HepG2 (cell line): ENCODE data around the gene ANKRD10. TPM values are rescaled to one million over a fixed set of nuclear protein-coding genes. Genes with fewer than 3 reads are reported as not detected.

Experiments
- ATAC-seq: fragments of 200-7000 bp; cut with Tn5 transposase; 3 replicates; pipeline ENCODE4 v1.9.1; 2020; ENCODE audit warnings: mild to moderate bottlenecking, moderate library complexity
- BruUV-seq: library from RNA; stranded (reverse); fragments of 400-500 nt; replicated peaks from 2 replicates; lab custom pipeline; 2021; lab: Mats Ljungman, UMichigan
- CTCF ChIA-PET: fragments of 300-600 bp; formaldehyde crosslinking; extraction: SDS; loops from one replicate; lab custom pipeline; 2021; ENCODE audit warnings: low total read pairs, inconsistent platforms, low intra/inter-chr PET ratio; lab: Yijun Ruan, JAX
- POLR2A ChIA-PET: fragments of 350-600 bp; sonication (Branson Sonifier 250); formaldehyde crosslinking; loops from one replicate; lab custom pipeline; 2020; ENCODE audit warnings: antibody characterized with exemption, inconsistent platforms; lab: Yijun Ruan, JAX
- DNase-seq: peaks from one replicate; pipeline ENCODE4 v3.0.0-alpha.2; 2015; ENCODE audit warnings: low spot score
- FAIRE-seq: peaks from 3 replicates; lab custom pipeline; 2011; peaks lifted over from hg19 to GRCh38; lab: Jason Lieb, UNC
- H2AFZ ChIP-seq: one replicate; pipeline ENCODE4 v1.6.1; 2011; ENCODE audit warnings: low read length, inconsistent platforms
- H3K27ac ChIP-seq: fragments of 300-600 bp; 3 replicates; pipeline ENCODE4 v1.8.0; 2011; ENCODE audit warnings: mixed run types, mild to moderate bottlenecking, mixed read lengths, low read length, inconsistent platforms; ENCODE audit not compliant: insufficient read depth; ENCODE audit errors: extremely low read length
- H3K27me3 ChIP-seq, 2 experiments: fragments of 200-600 bp in 1 of 2; 2 replicates in 1 of 2; 3 replicates in 1 of 2; pipeline versions ENCODE4 v1.6.0 to v1.8.0; 2011; ENCODE audit warnings: low read length in 2 of 2, mild to moderate bottlenecking in 2 of 2, moderate library complexity in 2 of 2, inconsistent platforms in 1 of 2; ENCODE audit not compliant: insufficient read depth in 2 of 2, control insufficient read depth in 1 of 2
- H3K36me3 ChIP-seq, 2 experiments: fragments of 200-600 bp in 1 of 2; replicated peaks in 1 of 2; 2 replicates in 1 of 2; 3 replicates in 1 of 2; pipeline versions ENCODE4 v1.5.1 to v1.8.0; 2011; ENCODE audit warnings: low read length in 2 of 2, inconsistent platforms in 1 of 2; ENCODE audit not compliant: insufficient read depth in 2 of 2, control insufficient read depth in 1 of 2
- H3K4me1 ChIP-seq: 2 replicates; pipeline ENCODE4 v1.5.1; 2012; ENCODE audit warnings: low read length, inconsistent platforms; ENCODE audit not compliant: insufficient read depth
- H3K4me2 ChIP-seq: 2 replicates; pipeline ENCODE4 v1.6.0; 2011; ENCODE audit warnings: low read depth, low read length, inconsistent platforms
- H3K4me3 ChIP-seq, 3 experiments: fragments of 200-600 bp in 1 of 3; sonication (generic), shearing (Covaris generic) in 1 of 3; replicated peaks in 1 of 3; 2 replicates each; pipeline ENCODE4 v1.5.1; 2011 to 2016; ENCODE audit warnings: low read length in 3 of 3, inconsistent platforms in 2 of 3, low read depth in 2 of 3, mild to moderate bottlenecking in 2 of 3, control low read depth in 1 of 3, mixed read lengths in 1 of 3; ENCODE audit not compliant: insufficient read depth in 1 of 3
- H3K79me2 ChIP-seq: one replicate; pipeline ENCODE4 v1.6.1; 2011; ENCODE audit warnings: low read length, inconsistent platforms; ENCODE audit not compliant: insufficient read depth
- H3K9ac ChIP-seq: 2 replicates; pipeline ENCODE4 v1.6.0; 2011; ENCODE audit warnings: mild to moderate bottlenecking, low read depth, low read length, inconsistent platforms; ENCODE audit not compliant: insufficient read depth
- H3K9me3 ChIP-seq: 2 replicates; pipeline ENCODE4 v1.5.1; 2012; ENCODE audit warnings: mild to moderate bottlenecking, low read length
- H4K20me1 ChIP-seq: 2 replicates; pipeline ENCODE4 v1.6.0; 2011; ENCODE audit warnings: inconsistent platforms, mild to moderate bottlenecking, low read length, moderate library complexity; ENCODE audit not compliant: insufficient read depth
- GPN1 ChIP-seq: sonication (generic); formaldehyde crosslinking; IDR thresholded peaks from 2 replicates; pipeline ENCODE4 v1.5.1; 2020; ENCODE audit warnings: missing genetic modification reagents, borderline replicate concordance
- HBP1 ChIP-seq: IDR thresholded peaks from 2 replicates; pipeline ENCODE4 v1.6.1; 2016; ENCODE audit warnings: low read depth, control low read depth
- NAIF1 ChIP-seq: sonication (generic); formaldehyde crosslinking; IDR thresholded peaks from 2 replicates; pipeline ENCODE4 v1.5.0; 2020; ENCODE audit warnings: mild to moderate bottlenecking, missing genetic modification reagents, borderline replicate concordance
- ZNF275 ChIP-seq: sonication (generic); formaldehyde crosslinking; IDR thresholded peaks from 2 replicates; pipeline ENCODE4 v1.8.0; 2022; ENCODE audit warnings: missing genetic modification reagents, mild to moderate bottlenecking, inconsistent platforms, borderline replicate concordance
- ZNF512 ChIP-seq: sonication (generic); formaldehyde crosslinking; IDR thresholded peaks from 2 replicates; pipeline ENCODE4 v1.4.0; 2020; ENCODE audit warnings: mild to moderate bottlenecking, missing genetic modification reagents
- WGBS: methylation state at CpG from one replicate; pipeline ENCODE4 v1.1.6; 2017; ENCODE audit warnings: low lambda C conversion rate; 5-methylcytosine and 5-hydroxymethylcytosine counted together
- in situ Hi-C: cut with HindIII; loops from 2 replicates; pipeline ENCODE4 v1.10.0; 2017; ENCODE audit warnings: low pct_unique_long_range_greater_than_20kb; ENCODE audit not compliant: extremely low pct_ligation_motif_present
- intact Hi-C: fragments of 100-400 bp; cut with micrococcal nuclease; formaldehyde crosslinking; loops from one replicate; pipeline ENCODE4 v1.10.0; 2022; ENCODE audit not compliant: unreplicated experiment
- polyA plus RNA-seq, 8 experiments: library from polyadenylated mRNA; depleted of rRNA in 3 of 8; stranded (reverse) in 7 of 8; unstranded in 1 of 8; fragments of >200 nt; fragmentation: Illumina TruSeq in 4 of 8; extraction: Trizol in 4 of 8; gene quantifications; 2 replicates each; pipeline versions ENCODE4 v1.2.1 to v1.2.3, GENCODE V29; 2011 to 2016; ENCODE audit warnings: low read depth in 4 of 8, missing spikeins in 1 of 8, mixed read lengths in 1 of 8; ENCODE audit not compliant: insufficient read depth in 1 of 8
- total RNA-seq, 5 experiments: library from RNA; depleted of rRNA; stranded (reverse); fragments of >200 nt; fragmentation: Illumina TruSeq; extraction: Trizol; gene quantifications; 2 replicates each; pipeline ENCODE4 v1.2.3, GENCODE V29; 2016; ENCODE audit warnings: low read depth in 1 of 5

Gene ANKRD10
- total and polyA plus RNA-seq, 2 of the 13 experiments (the other 11 are each of a cell fraction or from before 2014, with no cell fraction given), result 108 to 115 TPM

- Histone ChIP-seq H4K20me1 (no peaks in the 10 kb centered on the region), H3K79me2 (no peaks in the 10 kb centered on the region), H3K27me3 (peaks cover 6 to 31% of the 10 kb centered on the region in 2 experiments; a peak in 4 of 5 replicates), H3K27ac (no peak overlapping the region), H3K9me3 (no peaks in the 10 kb centered on the region), H3K9ac (no peak overlapping the region), H2AFZ (no peak overlapping the region), H3K36me3 (no peaks in the 10 kb centered on the region), H3K4me3 (no peak overlapping the region), H3K4me1 (no peaks in the 10 kb centered on the region), H3K4me2 (no peak overlapping the region)
- whole genome bisulfite sequencing, result 36% methylated on average over 22 of the region's 23 CpGs
- FAIRE-seq, result no peak
- DNase-seq, result no peak
- CTCF ChIA-PET, result no interaction called here
- intact Hi-C loops (no loop called here), in situ Hi-C loops (loop anchor here (25.0 kb wide), 1 partner anchor 275 kb away; no protein-coding TSS in a partner anchor)
- TF ChIP-seq ZNF512 (CRISPR knock-in tag) (no peak), NAIF1 (CRISPR knock-in tag) (no peak), ZNF275 (CRISPR knock-in tag) (no peak), GPN1 (CRISPR knock-in tag) (no peak), HBP1 (no peak)
- POLR2A ChIA-PET, result no interaction called here
- ATAC-seq, result no peak
- BruUV-seq, result no TSS peak
These were observed 22.8 kb upstream of the ANKRD10 start for GRCh38 chr13:110937511-110938285.
